ENCODE measurements around the gene RPS18. TPM values are rescaled to one million over a fixed set of nuclear protein-coding genes. Genes with fewer than 3 reads are reported as not detected.

Gene RPS18
- total and polyA plus RNA-seq, 9 of the 15 experiments (the other 6 are each of a cell fraction or from before 2014, with no cell fraction given) = 5,023 to 17,516 (median 8,131) TPM

DNA sequence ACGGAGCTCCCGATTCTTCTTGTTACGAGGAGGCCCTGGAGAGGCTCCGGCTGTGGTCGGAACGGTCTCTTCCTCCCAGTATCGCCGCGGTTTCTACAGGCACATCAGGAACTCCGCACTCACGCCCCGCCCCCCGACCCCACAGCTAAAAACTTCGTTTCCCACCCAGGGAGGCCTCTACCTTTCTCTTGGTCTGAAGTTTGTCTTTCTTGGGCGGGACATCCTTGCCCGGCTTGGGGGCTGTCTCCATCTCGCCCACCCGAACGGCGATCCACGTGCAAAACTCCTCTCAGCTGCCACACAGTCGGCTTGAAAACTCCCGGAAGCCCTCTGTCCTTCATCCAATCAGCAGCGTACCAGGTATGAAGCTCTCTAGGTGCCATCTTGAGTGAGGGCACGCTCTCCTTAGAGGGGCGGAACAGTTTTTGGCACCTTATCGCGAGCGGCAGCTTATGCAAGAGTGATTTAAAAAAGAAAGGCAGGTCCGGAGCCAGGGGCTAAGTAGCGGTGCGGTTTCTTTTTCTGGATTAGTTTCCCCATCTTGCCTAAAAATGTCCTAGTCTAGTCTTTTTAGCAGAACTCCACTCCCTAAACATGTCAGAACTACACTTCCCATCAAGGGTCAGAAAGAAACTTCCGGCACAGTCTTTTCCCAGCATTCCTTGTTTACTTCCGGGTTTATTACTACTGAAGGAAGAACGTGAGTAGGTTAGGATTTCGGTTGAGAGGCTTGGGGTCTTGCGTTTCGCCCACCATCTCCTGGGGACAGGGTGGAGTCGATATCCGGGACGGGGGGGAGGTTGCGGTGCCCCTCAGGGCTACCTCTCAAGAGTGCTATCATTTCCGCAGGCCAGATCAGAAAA is 17.3 kb downstream of the RPS18 start, which contains the start of the genes PFDN6 and WDR46 (continued):
- TF ChIP-seq, protein P1, sequence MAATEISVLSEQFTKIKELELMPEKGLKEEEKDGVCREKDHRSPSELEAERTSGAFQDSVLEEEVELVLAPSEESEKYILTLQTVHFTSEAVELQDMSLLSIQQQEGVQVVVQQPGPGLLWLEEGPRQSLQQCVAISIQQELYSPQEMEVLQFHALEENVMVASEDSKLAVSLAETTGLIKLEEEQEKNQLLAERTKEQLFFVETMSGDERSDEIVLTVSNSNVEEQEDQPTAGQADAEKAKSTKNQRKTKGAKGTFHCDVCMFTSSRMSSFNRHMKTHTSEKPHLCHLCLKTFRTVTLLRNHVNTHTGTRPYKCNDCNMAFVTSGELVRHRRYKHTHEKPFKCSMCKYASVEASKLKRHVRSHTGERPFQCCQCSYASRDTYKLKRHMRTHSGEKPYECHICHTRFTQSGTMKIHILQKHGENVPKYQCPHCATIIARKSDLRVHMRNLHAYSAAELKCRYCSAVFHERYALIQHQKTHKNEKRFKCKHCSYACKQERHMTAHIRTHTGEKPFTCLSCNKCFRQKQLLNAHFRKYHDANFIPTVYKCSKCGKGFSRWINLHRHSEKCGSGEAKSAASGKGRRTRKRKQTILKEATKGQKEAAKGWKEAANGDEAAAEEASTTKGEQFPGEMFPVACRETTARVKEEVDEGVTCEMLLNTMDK (IDR thresholded peaks at IDR 0.05; ENCODE audit: borderline replicate concordance, insufficient read depth, low read depth, low read length, poor library complexity, severe bottlenecking) = no peak
- TF ChIP-seq SRSF9 (IDR thresholded peaks at IDR 0.05; ENCODE audit: borderline replicate concordance, low read depth, low read length) = no peak
- peak; percentile 92 to 100; a peak in 3 of 4 replicates for TF ChIP-seq HDAC1 (IDR thresholded peaks at IDR 0.05)
- peak; percentile 86 for TF ChIP-seq LCOR (CRISPR knock-in tag; IDR thresholded peaks at IDR 0.05)
- TF ChIP-seq HNRNPL (IDR thresholded peaks at IDR 0.05; ENCODE audit: low read depth, low read length) = no peak
- no peak for TF ChIP-seq TFAM (CRISPR knock-in tag; conservative IDR thresholded peaks at IDR 0.05)
- TF ChIP-seq ZNF23 (CRISPR knock-in tag; IDR thresholded peaks at IDR 0.05) = no peak
- no peak for TF ChIP-seq CBX8 (IDR thresholded peaks at IDR 0.05; ENCODE audit: borderline replicate concordance, extremely low read depth, low read depth, low read length, poor library complexity, severe bottlenecking)
- 0 out of 2 replicates have a peak, but pooled peaks have one; percentile 35 for TF ChIP-seq PYGO2 (tag; IDR thresholded peaks at IDR 0.05)
- TF ChIP-seq SPI1 (IDR thresholded peaks at IDR 0.05; ENCODE audit: borderline replicate concordance, low read depth, low read length) = peak; percentile 45; the same call in 1 of the 2 replicates
- TF ChIP-seq PHF8 (IDR thresholded peaks at IDR 0.05; ENCODE audit: borderline replicate concordance, low read length) = peak; percentile 69; the same call in 1 of the 2 replicates
- TF ChIP-seq KHSRP (IDR thresholded peaks at IDR 0.05) = no peak
- TF ChIP-seq PML (IDR thresholded peaks at IDR 0.05; ENCODE audit: low read length) = peak; percentile 35; the same call in 1 of the 2 replicates
- TF ChIP-seq, protein P2, sequence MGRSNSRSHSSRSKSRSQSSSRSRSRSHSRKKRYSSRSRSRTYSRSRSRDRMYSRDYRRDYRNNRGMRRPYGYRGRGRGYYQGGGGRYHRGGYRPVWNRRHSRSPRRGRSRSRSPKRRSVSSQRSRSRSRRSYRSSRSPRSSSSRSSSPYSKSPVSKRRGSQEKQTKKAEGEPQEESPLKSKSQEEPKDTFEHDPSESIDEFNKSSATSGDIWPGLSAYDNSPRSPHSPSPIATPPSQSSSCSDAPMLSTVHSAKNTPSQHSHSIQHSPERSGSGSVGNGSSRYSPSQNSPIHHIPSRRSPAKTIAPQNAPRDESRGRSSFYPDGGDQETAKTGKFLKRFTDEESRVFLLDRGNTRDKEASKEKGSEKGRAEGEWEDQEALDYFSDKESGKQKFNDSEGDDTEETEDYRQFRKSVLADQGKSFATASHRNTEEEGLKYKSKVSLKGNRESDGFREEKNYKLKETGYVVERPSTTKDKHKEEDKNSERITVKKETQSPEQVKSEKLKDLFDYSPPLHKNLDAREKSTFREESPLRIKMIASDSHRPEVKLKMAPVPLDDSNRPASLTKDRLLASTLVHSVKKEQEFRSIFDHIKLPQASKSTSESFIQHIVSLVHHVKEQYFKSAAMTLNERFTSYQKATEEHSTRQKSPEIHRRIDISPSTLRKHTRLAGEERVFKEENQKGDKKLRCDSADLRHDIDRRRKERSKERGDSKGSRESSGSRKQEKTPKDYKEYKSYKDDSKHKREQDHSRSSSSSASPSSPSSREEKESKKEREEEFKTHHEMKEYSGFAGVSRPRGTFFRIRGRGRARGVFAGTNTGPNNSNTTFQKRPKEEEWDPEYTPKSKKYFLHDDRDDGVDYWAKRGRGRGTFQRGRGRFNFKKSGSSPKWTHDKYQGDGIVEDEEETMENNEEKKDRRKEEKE (IDR thresholded peaks at IDR 0.05; ENCODE audit: borderline replicate concordance in 1 of 2, control insufficient read depth in 1 of 2, low read depth in 2 of 2, low read length in 1 of 2) = no peak
- no peak for TF ChIP-seq RUNX1 (IDR thresholded peaks at IDR 0.05; ENCODE audit: low read depth)
- no peak for TF ChIP-seq PCBP2 (IDR thresholded peaks at IDR 0.05; ENCODE audit: low read depth, low read length, poor library complexity, severe bottlenecking)
- TF ChIP-seq SAP30 (IDR thresholded peaks at IDR 0.05; ENCODE audit: borderline replicate concordance, insufficient read depth, low read depth, low read length, poor library complexity, severe bottlenecking) = peak; percentile 99
- no peak for TF ChIP-seq ZNF57 (CRISPR knock-in tag; IDR thresholded peaks at IDR 0.05)
- no peak for TF ChIP-seq ZNF785 (CRISPR knock-in tag; IDR thresholded peaks at IDR 0.05)
- peak; percentile 81 for TF ChIP-seq NFYB (IDR thresholded peaks at IDR 0.05; ENCODE audit: extremely low read depth, insufficient read length)
- TF ChIP-seq HOXB6 (CRISPR knock-in tag; IDR thresholded peaks at IDR 0.05; ENCODE audit: borderline replicate concordance) = no peak
- TF ChIP-seq NBN (IDR thresholded peaks at IDR 0.05; ENCODE audit: low read depth) = 0 out of 2 replicates have a peak, but pooled peaks have one; percentile 38

Measured in K562 (cell line).